H1 (cell line): Measurements from ENCODE around the gene PRKCI. TPM values are rescaled to one million over a fixed set of nuclear protein-coding genes. Genes with fewer than 3 reads are reported as not detected.

Source experiments
- CTCF ChIA-PET: fragments of 300-600 bp; sonication (Branson Sonifier 250); formaldehyde crosslinking; loops from one replicate; lab custom pipeline; 2021; ENCODE audit not compliant: partially characterized antibody; lab: Charles Lee
- POLR2A ChIA-PET: fragments of 300-600 bp; sonication (Branson Sonifier 250); formaldehyde crosslinking; loops from one replicate; lab custom pipeline; 2021; ENCODE audit warnings: inconsistent platforms; ENCODE audit not compliant: partially characterized antibody; lab: Charles Lee
- DNase-seq, 2 experiments: peaks; one replicate each; pipeline versions ENCODE4 v3.0.0 to v3.0.0-alpha.2; 2010 to 2022; ENCODE audit warnings: low spot score in 2 of 2, low read depth in 1 of 2, mixed read lengths in 1 of 2
- FAIRE-seq: peaks from 2 replicates; lab custom pipeline; 2011; peaks lifted over from hg19 to GRCh38; lab: Jason Lieb, UNC
- H2AFZ ChIP-seq: 2 replicates; pipeline ENCODE4 v1.8.1; 2012; ENCODE audit warnings: low read length, inconsistent platforms
- H2AK5ac ChIP-seq: 2 replicates; pipeline ENCODE4 v1.6.1; 2013; ENCODE audit warnings: low read depth, low read length
- H2BK120ac ChIP-seq: replicated peaks from 2 replicates; pipeline ENCODE3; 2013; ENCODE audit warnings: low read depth, low read length, inconsistent platforms
- H2BK12ac ChIP-seq: 2 replicates; pipeline ENCODE4 v1.6.1; 2013; ENCODE audit warnings: low read depth, low read length
- H2BK15ac ChIP-seq: 2 replicates; pipeline ENCODE4 v1.6.1; 2013; ENCODE audit warnings: low read length
- H2BK20ac ChIP-seq: 2 replicates; pipeline ENCODE4 v1.6.1; 2013; ENCODE audit warnings: low read length
- H2BK5ac ChIP-seq: 2 replicates; pipeline ENCODE4 v1.6.1; 2013; ENCODE audit warnings: low read depth, low read length
- H3K14ac ChIP-seq: 2 replicates; pipeline ENCODE4 v1.6.1; 2013; ENCODE audit warnings: inconsistent platforms; ENCODE audit not compliant: insufficient read length
- H3K18ac ChIP-seq: 2 replicates; pipeline ENCODE4 v1.6.1; 2013; ENCODE audit warnings: low read length; ENCODE audit errors: extremely low read depth
- H3K23ac ChIP-seq: 2 replicates; pipeline ENCODE4 v1.6.1; 2013; ENCODE audit warnings: inconsistent platforms; ENCODE audit not compliant: insufficient read length
- H3K23me2 ChIP-seq: 2 replicates; pipeline ENCODE4 v1.6.1; 2013; ENCODE audit warnings: low read depth, low read length
- H3K27ac ChIP-seq: 2 replicates; pipeline ENCODE4 v1.6.1; 2011; ENCODE audit warnings: low read depth, low read length, inconsistent platforms
- H3K27me3 ChIP-seq, 4 experiments: replicated peaks in 1 of 4; 1 replicate in 1 of 4; 2 replicates in 3 of 4; pipeline versions ENCODE4 v1.6.1 to v1.8.1; 2011 to 2013; ENCODE audit warnings: low read length in 3 of 4, mild to moderate bottlenecking in 3 of 4, inconsistent platforms in 2 of 4, mixed read lengths in 2 of 4, moderate library complexity in 1 of 4; ENCODE audit not compliant: control insufficient read depth in 3 of 4, insufficient read depth in 3 of 4; ENCODE audit errors: extremely low read depth in 1 of 4
- H3K36me3 ChIP-seq, 4 experiments: 2 replicates each; pipeline versions ENCODE4 v1.6.1 to v1.8.1; 2011 to 2013; ENCODE audit warnings: mild to moderate bottlenecking in 4 of 4, low read length in 3 of 4, moderate library complexity in 2 of 4, control low read depth in 1 of 4, inconsistent platforms in 1 of 4; ENCODE audit not compliant: insufficient read depth in 4 of 4, control insufficient read depth in 2 of 4
- H3K4ac ChIP-seq: replicated peaks from 2 replicates; pipeline ENCODE3; 2013; ENCODE audit warnings: low read length, low read depth, mixed read lengths, inconsistent platforms; ENCODE audit not compliant: insufficient read length
- H3K4me1 ChIP-seq, 4 experiments: replicated peaks in 1 of 4; 1 replicate in 1 of 4; 2 replicates in 3 of 4; pipeline versions ENCODE4 v1.6.1 to v1.8.1; 2011 to 2013; ENCODE audit warnings: low read length in 3 of 4, inconsistent platforms in 2 of 4, mixed read lengths in 1 of 4; ENCODE audit not compliant: insufficient read depth in 4 of 4, control insufficient read depth in 3 of 4
- H3K4me2 ChIP-seq, 2 experiments: 2 replicates each; pipeline versions ENCODE4 v1.6.1 to v1.8.1; 2011 to 2013; ENCODE audit warnings: low read depth in 2 of 2, low read length in 2 of 2, control low read depth in 1 of 2, inconsistent platforms in 1 of 2, mild to moderate bottlenecking in 1 of 2; ENCODE audit not compliant: insufficient read depth in 1 of 2
- H3K4me3 ChIP-seq, 4 experiments: fragments of 200-600, 300-600 bp in 1 of 4; sonication (generic), shearing (Covaris generic), sonication (Bioruptor Twin) in 1 of 4; 2 replicates each; pipeline versions ENCODE4 v1.5.1 to v1.8.1; 2011 to 2016; ENCODE audit warnings: low read length in 4 of 4, low read depth in 3 of 4, control low read depth in 2 of 4, inconsistent platforms in 2 of 4, mild to moderate bottlenecking in 2 of 4, mixed read lengths in 1 of 4, moderate library complexity in 1 of 4; ENCODE audit not compliant: insufficient read depth in 2 of 4; ENCODE audit errors: extremely low read depth in 1 of 4
- H3K56ac ChIP-seq: replicated peaks from 2 replicates; pipeline ENCODE3; 2013; ENCODE audit warnings: low read depth, mild to moderate bottlenecking, mixed read lengths, low read length, inconsistent platforms; ENCODE audit not compliant: insufficient read length
- H3K79me1 ChIP-seq: 2 replicates; pipeline ENCODE4 v1.6.1; 2013; ENCODE audit warnings: low read depth, low read length, control low read depth
- H3K79me2 ChIP-seq, 2 experiments: 2 replicates each; pipeline versions ENCODE4 v1.6.1 to v1.8.1; 2012 to 2013; ENCODE audit warnings: low read length in 2 of 2, mild to moderate bottlenecking in 2 of 2, inconsistent platforms in 1 of 2; ENCODE audit not compliant: insufficient read depth in 2 of 2, control insufficient read depth in 1 of 2
- H3K9ac ChIP-seq, 4 experiments: replicated peaks in 1 of 4; 1 replicate in 1 of 4; 2 replicates in 3 of 4; pipeline versions ENCODE4 v1.6.1 to v1.8.1; 2011 to 2013; ENCODE audit warnings: low read depth in 3 of 4, low read length in 3 of 4, control low read depth in 2 of 4, mild to moderate bottlenecking in 2 of 4, moderate library complexity in 2 of 4, inconsistent platforms in 1 of 4; ENCODE audit errors: extremely low read depth in 1 of 4
- H3K9me3 ChIP-seq, 2 experiments: 2 replicates each; pipeline versions ENCODE4 v1.6.1 to v1.8.1; 2012 to 2013; ENCODE audit warnings: mild to moderate bottlenecking in 2 of 2, moderate library complexity in 2 of 2, control low read depth in 1 of 2, inconsistent platforms in 1 of 2, low read depth in 1 of 2, low read length in 1 of 2, mixed read lengths in 1 of 2; ENCODE audit not compliant: insufficient read depth in 2 of 2
- H4K20me1 ChIP-seq, 2 experiments: replicated peaks in 1 of 2; 2 replicates each; pipeline versions ENCODE3 to v1.8.1; 2011 to 2013; ENCODE audit warnings: inconsistent platforms in 2 of 2, low read length in 2 of 2, mild to moderate bottlenecking in 1 of 2; ENCODE audit not compliant: insufficient read depth in 2 of 2, control insufficient read depth in 1 of 2
- H4K5ac ChIP-seq: 2 replicates; pipeline ENCODE4 v1.6.1; 2013; ENCODE audit warnings: low read length, low read depth, mixed read lengths, inconsistent platforms; ENCODE audit not compliant: insufficient read length
- H4K8ac ChIP-seq: 2 replicates; pipeline ENCODE4 v1.8.0; 2013; ENCODE audit warnings: mild to moderate bottlenecking, moderate library complexity, low read length, inconsistent platforms; ENCODE audit not compliant: insufficient read depth; ENCODE audit errors: extremely low read depth
- H4K91ac ChIP-seq: replicated peaks from 2 replicates; pipeline ENCODE3; 2013; ENCODE audit warnings: low read length, mixed read lengths, inconsistent platforms; ENCODE audit not compliant: insufficient read length
- SIN3A ChIP-seq, 2 experiments: IDR thresholded peaks in 1 of 2; conservative IDR thresholded peaks in 1 of 2; 2 replicates each; pipeline ENCODE4 v1.6.1; 2011 to 2012; ENCODE audit warnings: low read length in 2 of 2, improper control_type of control experiment in 1 of 2, low read depth in 1 of 2, mild to moderate bottlenecking in 1 of 2
- YY1 ChIP-seq: IDR thresholded peaks from 2 replicates; pipeline ENCODE4 v1.6.1; 2011; ENCODE audit warnings: low read depth, mild to moderate bottlenecking, low read length
- WGBS, 2 experiments: shearing (Covaris generic) in 1 of 2; methylation state at CpG; one replicate each; pipeline versions ENCODE4 v1.1.6 to v1.1.7; 2013 to 2015; ENCODE audit warnings: low lambda C conversion rate in 2 of 2, mixed read lengths in 2 of 2, inconsistent platforms in 1 of 2, low coverage in 1 of 2, missing lambda C conversion rate in 1 of 2; ENCODE audit not compliant: insufficient replicate concordance in 2 of 2, insufficient coverage in 1 of 2, insufficient read length in 1 of 2; ENCODE audit errors: extremely low coverage in 1 of 2, missing lambda C conversion rate in 1 of 2; 5-methylcytosine and 5-hydroxymethylcytosine counted together
- polyA plus RNA-seq, 7 experiments: library from polyadenylated mRNA; depleted of rRNA in 3 of 7; stranded (reverse) in 5 of 7; unstranded in 2 of 7; fragments of >200 nt in 5 of 7; fragments of 200-250 nt in 2 of 7; gene quantifications; 1 replicate in 5 of 7; 2 replicates in 1 of 7; 4 replicates in 1 of 7; pipeline versions ENCODE4 v1.2.1 to v1.2.3, GENCODE V29; 2011 to 2013; ENCODE audit warnings: missing spikeins in 2 of 7, mixed read lengths in 2 of 7
- total RNA-seq: library from RNA; stranded (reverse); fragmentation: NEBNext Ultra II Directional; extraction: Animal tissue kit (Norgen Biotek cat#: 25700); gene quantifications from 2 replicates; pipeline ENCODE4 v1.2.1, GENCODE V29; 2021

PRKCI gene
- total and polyA plus RNA-seq, 2 of the 8 experiments (the other 6 are each of a cell fraction or from before 2014, with no cell fraction given), result 24.3 to 100.0 TPM

- DNase-seq, result no peak
- no peak for FAIRE-seq
Observed at GRCh38 chr3:170180079-170180907, 41.9 kb upstream of the PRKCI start.

More at GRCh38 chr3:170180079-170180907, 41.9 kb upstream of the PRKCI start:
- no peak overlapping the region for H3K23ac ChIP-seq
- no peaks in the 10 kb centered on the region for H3K27me3 ChIP-seq
- H2AK5ac ChIP-seq, result no peak overlapping the region
- no peak overlapping the region for H2BK12ac ChIP-seq
- peak overlapping the region; percentile 60 to 99 (median 95) for H3K4me3 ChIP-seq
- peak overlapping the region; percentile 89 for H2AFZ ChIP-seq
- no peak overlapping the region for H4K8ac ChIP-seq
- no peak overlapping the region for H4K91ac ChIP-seq
- H3K9me3 ChIP-seq, result no peaks in the 10 kb centered on the region
- H3K14ac ChIP-seq, result no peak overlapping the region
- H3K18ac ChIP-seq, result no peak overlapping the region
- peak overlapping the region; percentile 80 to 93 (median 88); a peak in 6 of 7 replicates for H3K9ac ChIP-seq
- WGBS, 2 experiments, result 61% methylated on average over 16 of the region's 16 CpGs; no CpG with 5 or more reads in 1 of the 2 experiments
- no peak overlapping the region for H3K56ac ChIP-seq
- no peak overlapping the region for H3K27ac ChIP-seq
- peaks cover 0 to 26% of the 10 kb centered on the region in 2 experiments; a peak in 3 of 4 replicates for H3K79me2 ChIP-seq
- H2BK120ac ChIP-seq, result no peak overlapping the region
- no peak overlapping the region for H4K5ac ChIP-seq
- CTCF ChIA-PET, result no interaction called here
- peaks cover 3% of the 10 kb centered on the region; the same call in 1 of the 2 replicates for H3K23me2 ChIP-seq
- no peaks in the 10 kb centered on the region for H3K79me1 ChIP-seq
- H3K4ac ChIP-seq, result no peak overlapping the region
- peaks cover 0 to 2% of the 10 kb centered on the region in 2 experiments for H4K20me1 ChIP-seq
- peaks cover 2 to 25% (median 13%) of the 10 kb centered on the region in 4 experiments for H3K36me3 ChIP-seq
- no peak overlapping the region for H2BK5ac ChIP-seq
- H2BK20ac ChIP-seq, result no peak overlapping the region
- 0 out of 4 replicates have a peak, but pooled peaks of 1 of the 2 experiments have one; percentile 4 for TF ChIP-seq SIN3A (conservative IDR thresholded peaks at IDR 0.05 in 1 of 2, IDR thresholded peaks at IDR 0.05 in 1 of 2; ENCODE audit: low read depth in 1 of 2, low read length in 2 of 2)
- no peak for TF ChIP-seq YY1
- TF ChIP-seq, all 59 proteins: peak for 1
- Histone ChIP-seq H3K4me2 (peak overlapping the region; percentile 71 to 97), H2BK15ac (no peak overlapping the region), H3K4me1 (peaks cover 0 to 6% (median 2%) of the 10 kb centered on the region in 4 experiments; a peak in 3 of 7 replicates)
- POLR2A ChIA-PET, result interaction anchor here (0.6 to 2.4 kb wide), 6 partner anchors 35 to 135 kb away, joined by 3 to 7 read pairs (median 3); partner anchors contain the start of gene PRKCI
